ENCODE data around the gene PTGR3. TPM values are rescaled to one million over a fixed set of nuclear protein-coding genes. Genes with fewer than 3 reads are reported as not detected.

Gene PTGR3
- total RNA-seq, 1 donor from 2014 or later, result 8.9 TPM

GRCh38 chr18:75244351-75245313 lies 35.7 kb upstream of the PTGR3 start:
- Mint-ChIP-seq H3K4me1 (ENCODE audit: low read depth) (peaks cover 20% of the 10 kb centered on the region), H3K27ac (ENCODE audit: unreplicated experiment) (no peak overlapping the region), H3K4me3 (ENCODE audit: unreplicated experiment) (no peak overlapping the region), H3K36me3 (ENCODE audit: low read depth) (no peaks in the 10 kb centered on the region), H3K9me3 (ENCODE audit: low read depth) (peaks cover 5% of the 10 kb centered on the region), H3K27me3 (ENCODE audit: low read depth) (no peaks in the 10 kb centered on the region)
- TF ChIP-seq CTCF (IDR thresholded peaks at IDR 0.05), result peak; percentile 33
- DNase-seq (ENCODE audit: low spot score), result no peak

GRCh38 chr18:75241705-75242104 lies 32.8 kb upstream of the PTGR3 start:
- Mint-ChIP-seq H3K9me3 (ENCODE audit: low read depth) (peaks cover 5% of the 10 kb centered on the region), H3K27me3 (ENCODE audit: low read depth) (no peaks in the 10 kb centered on the region), H3K36me3 (ENCODE audit: low read depth) (no peaks in the 10 kb centered on the region), H3K4me3 (ENCODE audit: unreplicated experiment) (no peak overlapping the region), H3K27ac (ENCODE audit: unreplicated experiment) (no peak overlapping the region), H3K4me1 (ENCODE audit: low read depth) (peaks cover under 1% of the 10 kb centered on the region)
- DNase-seq (ENCODE audit: low spot score), result no peak
- no peak for TF ChIP-seq CTCF (IDR thresholded peaks at IDR 0.05)

- H3K27ac Mint-ChIP-seq (ENCODE audit: unreplicated experiment), result no peak overlapping the region
- no peak for DNase-seq (ENCODE audit: low spot score)
- peaks cover 2% of the 10 kb centered on the region for H3K36me3 Mint-ChIP-seq (ENCODE audit: low read depth)
- peaks cover 5% of the 10 kb centered on the region for H3K9me3 Mint-ChIP-seq (ENCODE audit: low read depth)
- H3K27me3 Mint-ChIP-seq (ENCODE audit: low read depth), result no peaks in the 10 kb centered on the region
- no peak for TF ChIP-seq CTCF (IDR thresholded peaks at IDR 0.05)
- no peaks in the 10 kb centered on the region for H3K4me1 Mint-ChIP-seq (ENCODE audit: low read depth)
- H3K4me3 Mint-ChIP-seq (ENCODE audit: unreplicated experiment), result no peak overlapping the region
These were observed 31.5 kb upstream of the PTGR3 start for GRCh38 chr18:75240433-75240832.

- no peak overlapping the region for H3K27ac Mint-ChIP-seq (ENCODE audit: unreplicated experiment)
- no peak for TF ChIP-seq CTCF (IDR thresholded peaks at IDR 0.05)
- H3K4me1 Mint-ChIP-seq (ENCODE audit: low read depth), result no peaks in the 10 kb centered on the region
- no peak overlapping the region for H3K4me3 Mint-ChIP-seq (ENCODE audit: unreplicated experiment)
- DNase-seq (ENCODE audit: low spot score), result no peak
- peaks cover 2% of the 10 kb centered on the region for H3K36me3 Mint-ChIP-seq (ENCODE audit: low read depth)
- H3K27me3 Mint-ChIP-seq (ENCODE audit: low read depth), result no peaks in the 10 kb centered on the region
- peaks cover 5% of the 10 kb centered on the region for H3K9me3 Mint-ChIP-seq (ENCODE audit: low read depth)
These were observed 29.8 kb upstream of the PTGR3 start for GRCh38 chr18:75238786-75239185.

GRCh38 chr18:75238100-75238499 lies 29.2 kb upstream of the PTGR3 start:
- no peak overlapping the region for H3K4me3 Mint-ChIP-seq (ENCODE audit: unreplicated experiment)
- no peaks in the 10 kb centered on the region for H3K27me3 Mint-ChIP-seq (ENCODE audit: low read depth)
- no peak for TF ChIP-seq CTCF (IDR thresholded peaks at IDR 0.05)
- no peak for DNase-seq (ENCODE audit: low spot score)
- H3K36me3 Mint-ChIP-seq (ENCODE audit: low read depth), result peaks cover 2% of the 10 kb centered on the region
- H3K27ac Mint-ChIP-seq (ENCODE audit: unreplicated experiment), result no peak overlapping the region
- no peaks in the 10 kb centered on the region for H3K4me1 Mint-ChIP-seq (ENCODE audit: low read depth)
- H3K9me3 Mint-ChIP-seq (ENCODE audit: low read depth), result peaks cover 5% of the 10 kb centered on the region

Data from chondrocyte (in vitro differentiated cells).